Measurements from ENCODE around the gene KCNMB1. TPM values are rescaled to one million over a fixed set of nuclear protein-coding genes. Genes with fewer than 3 reads are reported as not detected.

Gene KCNMB1
- total RNA-seq, 2 experiments from 2014 or later = not detected

DNA sequence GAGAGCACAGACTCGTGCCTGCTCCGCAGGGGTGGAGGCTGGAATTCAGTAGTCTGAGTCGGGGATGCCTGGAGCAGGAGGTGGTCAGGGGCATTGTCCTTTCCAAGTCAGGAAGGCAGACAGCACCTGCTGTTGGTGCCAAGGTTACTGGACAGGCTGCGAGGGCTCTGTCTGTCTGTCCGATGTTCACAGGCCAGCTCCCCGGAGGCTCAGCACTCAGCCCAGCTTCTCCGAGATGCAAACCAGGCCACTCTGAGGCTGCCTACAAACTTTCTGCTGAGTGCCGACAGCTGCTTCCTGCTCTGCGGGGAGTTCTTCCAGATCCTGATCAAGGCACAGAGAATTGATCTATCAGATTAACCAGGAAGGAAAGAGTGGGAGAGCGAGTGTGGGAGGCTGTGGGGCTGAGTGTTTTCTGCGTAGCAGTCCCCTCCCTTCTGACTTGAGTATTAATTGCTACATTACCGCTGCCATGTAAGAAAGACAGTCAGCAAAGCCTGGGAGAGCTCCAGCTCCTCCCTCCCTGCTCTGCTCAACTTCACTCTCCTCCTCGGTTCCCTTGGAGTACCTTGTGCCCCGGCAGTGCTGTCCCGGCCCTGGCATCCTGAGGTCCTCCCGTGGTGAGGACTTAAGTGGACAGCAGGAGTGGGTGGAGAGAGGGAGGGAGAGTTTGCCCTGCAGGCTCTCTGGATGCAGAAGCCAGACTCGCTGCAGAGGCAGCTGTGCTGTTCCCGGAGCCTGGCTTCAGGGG is 36.0 kb downstream of the KCNMB1 start:
- H3K9me2 ChIP-seq (ENCODE audit: insufficient read depth, low read length) = no peaks in the 10 kb centered on the region
- no peak for DNase-seq (ENCODE audit: low spot score)
- no peak overlapping the region for H3K4me2 ChIP-seq (ENCODE audit: low read length)
- no TSS peak for BruUV-seq (replicated peaks)
- H3K9me3 ChIP-seq (ENCODE audit: low read length) = no peaks in the 10 kb centered on the region
- H4K20me1 ChIP-seq (ENCODE audit: insufficient read depth, low read length) = no peaks in the 10 kb centered on the region
- ChIA-PET POLR2A (interaction anchor here (0.6 kb wide), 1 partner anchor 1466 kb away, joined by 3 read pairs; no protein-coding TSS in a partner anchor), CTCF (ENCODE audit: unreplicated experiment) (no interaction called here)
- no peaks in the 10 kb centered on the region for H3K36me3 ChIP-seq (ENCODE audit: insufficient read depth, low read length)
- H3K27ac ChIP-seq (ENCODE audit: low read depth, low read length, poor library complexity, severe bottlenecking) = no peak overlapping the region
- H3K4me1 ChIP-seq (ENCODE audit: insufficient read depth, low read length, poor library complexity, severe bottlenecking) = peaks cover 7% of the 10 kb centered on the region
- H2AFZ ChIP-seq (ENCODE audit: low read length) = no peak overlapping the region
- intact Hi-C loops (cut with micrococcal nuclease; ENCODE audit: unreplicated experiment) = no loop called here
- no peaks in the 10 kb centered on the region for H3K79me2 ChIP-seq (ENCODE audit: insufficient read depth, low read depth, low read length)
- H3K4me3 ChIP-seq (ENCODE audit: low read depth, low read length, poor library complexity, severe bottlenecking) = no peak overlapping the region
- TF ChIP-seq EZH2phosphoT487 (IDR thresholded peaks at IDR 0.05; ENCODE audit: borderline replicate concordance, low read depth, low read length) = no peak
- TF ChIP-seq, protein P1, sequence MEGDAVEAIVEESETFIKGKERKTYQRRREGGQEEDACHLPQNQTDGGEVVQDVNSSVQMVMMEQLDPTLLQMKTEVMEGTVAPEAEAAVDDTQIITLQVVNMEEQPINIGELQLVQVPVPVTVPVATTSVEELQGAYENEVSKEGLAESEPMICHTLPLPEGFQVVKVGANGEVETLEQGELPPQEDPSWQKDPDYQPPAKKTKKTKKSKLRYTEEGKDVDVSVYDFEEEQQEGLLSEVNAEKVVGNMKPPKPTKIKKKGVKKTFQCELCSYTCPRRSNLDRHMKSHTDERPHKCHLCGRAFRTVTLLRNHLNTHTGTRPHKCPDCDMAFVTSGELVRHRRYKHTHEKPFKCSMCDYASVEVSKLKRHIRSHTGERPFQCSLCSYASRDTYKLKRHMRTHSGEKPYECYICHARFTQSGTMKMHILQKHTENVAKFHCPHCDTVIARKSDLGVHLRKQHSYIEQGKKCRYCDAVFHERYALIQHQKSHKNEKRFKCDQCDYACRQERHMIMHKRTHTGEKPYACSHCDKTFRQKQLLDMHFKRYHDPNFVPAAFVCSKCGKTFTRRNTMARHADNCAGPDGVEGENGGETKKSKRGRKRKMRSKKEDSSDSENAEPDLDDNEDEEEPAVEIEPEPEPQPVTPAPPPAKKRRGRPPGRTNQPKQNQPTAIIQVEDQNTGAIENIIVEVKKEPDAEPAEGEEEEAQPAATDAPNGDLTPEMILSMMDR (conservative IDR thresholded peaks at IDR 0.05; ENCODE audit: low read length) = no peak

- H3K9me2 ChIP-seq (ENCODE audit: insufficient read depth, low read length) = no peaks in the 10 kb centered on the region
- no peak overlapping the region for H3K4me3 ChIP-seq (ENCODE audit: low read depth, low read length, poor library complexity, severe bottlenecking)
- ChIA-PET POLR2A (interaction anchor here (1.0 to 1.1 kb wide), 2 partner anchors 26 to 82 kb away, joined by 3 to 4 read pairs; no protein-coding TSS in a partner anchor), CTCF (ENCODE audit: unreplicated experiment) (no interaction called here)
- intact Hi-C loops (cut with micrococcal nuclease; ENCODE audit: unreplicated experiment) = no loop called here
- TF ChIP-seq EZH2phosphoT487 (IDR thresholded peaks at IDR 0.05; ENCODE audit: borderline replicate concordance, low read depth, low read length) = no peak
- TF ChIP-seq, protein P1 (conservative IDR thresholded peaks at IDR 0.05; ENCODE audit: low read length) = peak; percentile 31; the same call in 1 of the 2 replicates
- no peak overlapping the region for H3K27ac ChIP-seq (ENCODE audit: low read depth, low read length, poor library complexity, severe bottlenecking)
- no peak overlapping the region for H2AFZ ChIP-seq (ENCODE audit: low read length)
- H3K9me3 ChIP-seq (ENCODE audit: low read length) = no peaks in the 10 kb centered on the region
- no peaks in the 10 kb centered on the region for H3K4me1 ChIP-seq (ENCODE audit: insufficient read depth, low read length, poor library complexity, severe bottlenecking)
- H3K36me3 ChIP-seq (ENCODE audit: insufficient read depth, low read length) = no peaks in the 10 kb centered on the region
- DNase-seq (ENCODE audit: low spot score) = no peak
- H3K79me2 ChIP-seq (ENCODE audit: insufficient read depth, low read depth, low read length) = no peaks in the 10 kb centered on the region
- no TSS peak for BruUV-seq (replicated peaks)
- no peak overlapping the region for H3K4me2 ChIP-seq (ENCODE audit: low read length)
- no peaks in the 10 kb centered on the region for H4K20me1 ChIP-seq (ENCODE audit: insufficient read depth, low read length)
Measured at GRCh38 chr5:170348137-170348633, 41.0 kb downstream of the KCNMB1 start.

DNA sequence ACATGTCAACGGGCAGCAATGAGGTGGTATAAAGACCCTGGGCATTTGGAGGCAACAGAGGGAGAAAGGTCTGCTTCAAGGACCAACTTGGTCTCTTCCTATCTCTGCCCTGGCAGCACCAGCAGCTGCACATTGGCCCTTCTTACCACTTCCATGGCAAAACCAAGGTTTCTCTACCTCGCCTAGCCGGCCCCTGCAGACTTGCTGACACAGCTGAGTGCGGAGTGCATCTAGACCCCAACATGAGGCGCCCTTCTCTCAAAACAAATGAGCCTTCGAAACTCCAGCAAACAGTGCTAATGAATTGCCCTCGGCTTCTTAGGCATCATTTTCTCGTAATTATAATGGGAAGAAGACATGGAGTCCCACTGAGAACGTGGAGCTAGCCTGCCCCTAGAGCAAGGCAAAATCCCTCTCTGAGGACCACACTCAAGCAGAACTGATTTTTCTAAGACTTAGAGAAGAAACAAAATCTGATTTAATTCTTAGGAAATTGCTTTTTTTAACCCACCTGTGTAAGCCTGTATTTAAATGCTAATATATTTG is 42.1 kb downstream of the KCNMB1 start:
- no peak overlapping the region for H3K27ac ChIP-seq (ENCODE audit: low read depth, low read length, poor library complexity, severe bottlenecking)
- POLR2A ChIA-PET = no interaction called here
- CTCF ChIA-PET (ENCODE audit: unreplicated experiment) = interaction anchor here (1.0 kb wide), 1 partner anchor 64 kb away, joined by 4 read pairs; no protein-coding TSS in a partner anchor
- TF ChIP-seq, protein P1 (conservative IDR thresholded peaks at IDR 0.05; ENCODE audit: low read length) = no peak
- TF ChIP-seq EZH2phosphoT487 (IDR thresholded peaks at IDR 0.05; ENCODE audit: borderline replicate concordance, low read depth, low read length) = no peak
- no peak for DNase-seq (ENCODE audit: low spot score)
- no peaks in the 10 kb centered on the region for H3K36me3 ChIP-seq (ENCODE audit: insufficient read depth, low read length)
- H3K4me2 ChIP-seq (ENCODE audit: low read length) = no peak overlapping the region
- no peak overlapping the region for H2AFZ ChIP-seq (ENCODE audit: low read length)
- intact Hi-C loops (cut with micrococcal nuclease; ENCODE audit: unreplicated experiment) = no loop called here
- H4K20me1 ChIP-seq (ENCODE audit: insufficient read depth, low read length) = no peaks in the 10 kb centered on the region
- no peaks in the 10 kb centered on the region for H3K9me3 ChIP-seq (ENCODE audit: low read length)
- H3K4me1 ChIP-seq (ENCODE audit: insufficient read depth, low read length, poor library complexity, severe bottlenecking) = no peaks in the 10 kb centered on the region
- no peak overlapping the region for H3K4me3 ChIP-seq (ENCODE audit: low read depth, low read length, poor library complexity, severe bottlenecking)
- BruUV-seq (replicated peaks) = no TSS peak
- no peaks in the 10 kb centered on the region for H3K79me2 ChIP-seq (ENCODE audit: insufficient read depth, low read depth, low read length)
- no peaks in the 10 kb centered on the region for H3K9me2 ChIP-seq (ENCODE audit: insufficient read depth, low read length)

Data from OCI-LY7 (cell line).